Trophoblast cell (in vitro differentiated cells and primary cell): ENCODE measurements around the gene KLHL3.
A peak's percentile ranks its signal among the peaks of the same experiment; 100 is the strongest.

Experiments used
- DNase-seq, 2 donors: peaks; one replicate each; pipeline ENCODE4 v3.0.0-alpha.2; 2016
- H2AFZ ChIP-seq: 2 replicates; pipeline ENCODE4 v1.6.1; 2013; ENCODE audit warnings: low read length, moderate library complexity, mild to moderate bottlenecking; ENCODE audit not compliant: insufficient read depth, poor library complexity
- H2AK5ac ChIP-seq: 2 replicates; pipeline ENCODE4 v1.6.1; 2013; ENCODE audit warnings: mild to moderate bottlenecking, low read length
- H2BK120ac ChIP-seq: 2 replicates; pipeline ENCODE4 v1.6.1; 2013; ENCODE audit warnings: low read length, mild to moderate bottlenecking, moderate library complexity; ENCODE audit not compliant: insufficient read depth, poor library complexity
- H2BK12ac ChIP-seq: 2 replicates; pipeline ENCODE4 v1.6.1; 2013; ENCODE audit warnings: mild to moderate bottlenecking, low read length, moderate library complexity
- H2BK5ac ChIP-seq: 2 replicates; pipeline ENCODE4 v1.6.1; 2013; ENCODE audit warnings: low read length, low read depth, moderate library complexity, mild to moderate bottlenecking; ENCODE audit not compliant: poor library complexity
- H3K14ac ChIP-seq: 2 replicates; pipeline ENCODE4 v1.6.1; 2013; ENCODE audit warnings: mild to moderate bottlenecking, low read length
- H3K18ac ChIP-seq: 2 replicates; pipeline ENCODE4 v1.6.1; 2013; ENCODE audit warnings: mild to moderate bottlenecking, low read length
- H3K23ac ChIP-seq: 2 replicates; pipeline ENCODE4 v1.6.1; 2013; ENCODE audit warnings: low read length
- H3K27ac ChIP-seq: 2 replicates; pipeline ENCODE4 v1.5.1; 2013; ENCODE audit warnings: low read depth, mild to moderate bottlenecking, inconsistent platforms, low read length, moderate library complexity
- H3K27me3 ChIP-seq: 2 replicates; pipeline ENCODE4 v1.6.1; 2013; ENCODE audit warnings: inconsistent platforms, mild to moderate bottlenecking, low read length, moderate library complexity; ENCODE audit not compliant: insufficient read depth
- H3K36me3 ChIP-seq, 2 experiments: 1 replicate in 1 of 2; 2 replicates in 1 of 2; pipeline ENCODE4 v1.6.1; 2013; ENCODE audit warnings: low read length in 2 of 2, mild to moderate bottlenecking in 2 of 2, moderate library complexity in 1 of 2; ENCODE audit not compliant: insufficient read depth in 2 of 2, control insufficient read depth in 1 of 2
- H3K4ac ChIP-seq: 2 replicates; pipeline ENCODE4 v1.6.1; 2013; ENCODE audit warnings: low read depth, mild to moderate bottlenecking, low read length, moderate library complexity
- H3K4me1 ChIP-seq, 2 experiments: 1 replicate in 1 of 2; 2 replicates in 1 of 2; pipeline ENCODE4 v1.6.1; 2013; ENCODE audit warnings: low read length in 2 of 2, mild to moderate bottlenecking in 2 of 2, moderate library complexity in 1 of 2; ENCODE audit not compliant: insufficient read depth in 2 of 2, control insufficient read depth in 1 of 2
- H3K4me2 ChIP-seq: 2 replicates; pipeline ENCODE4 v1.6.1; 2013; ENCODE audit warnings: inconsistent platforms, mild to moderate bottlenecking, low read length, moderate library complexity
- H3K4me3 ChIP-seq: 2 replicates; pipeline ENCODE4 v1.5.1; 2013; ENCODE audit warnings: mild to moderate bottlenecking, low read depth, low read length, inconsistent platforms
- H3K79me1 ChIP-seq: one replicate; pipeline ENCODE4 v1.6.1; 2013; ENCODE audit warnings: low read length
- H3K79me2 ChIP-seq: 2 replicates; pipeline ENCODE4 v1.6.1; 2013; ENCODE audit warnings: low read length, mild to moderate bottlenecking; ENCODE audit not compliant: control insufficient read depth, insufficient read depth, poor library complexity
- H3K9ac ChIP-seq: 2 replicates; pipeline ENCODE4 v1.6.1; 2013; ENCODE audit warnings: mild to moderate bottlenecking, low read length
- H3K9me3 ChIP-seq: 2 replicates; pipeline ENCODE4 v1.6.1; 2013; ENCODE audit warnings: low read depth, mild to moderate bottlenecking, control low read depth, inconsistent platforms, low read length; ENCODE audit not compliant: insufficient read depth
- H4K12ac ChIP-seq: 2 replicates; pipeline ENCODE4 v1.6.1; 2013; ENCODE audit warnings: low read depth, mild to moderate bottlenecking, low read length, moderate library complexity
- H4K8ac ChIP-seq: 2 replicates; pipeline ENCODE4 v1.6.1; 2013; ENCODE audit warnings: low read depth, mild to moderate bottlenecking, low read length, moderate library complexity
- H4K91ac ChIP-seq: one replicate; pipeline ENCODE4 v1.6.1; 2013; ENCODE audit warnings: low read depth, mild to moderate bottlenecking, low read length, moderate library complexity
- WGBS: extraction: QIAGEN DNeasy Blood & Tissue Kit; methylation state at CpG from one replicate; pipeline ENCODE4 v1.1.7; 2013; ENCODE audit warnings: missing lambda C conversion rate; ENCODE audit not compliant: insufficient read length, insufficient coverage; ENCODE audit errors: extremely low coverage; 5-methylcytosine and 5-hydroxymethylcytosine counted together

The KLHL3 gene

DNA sequence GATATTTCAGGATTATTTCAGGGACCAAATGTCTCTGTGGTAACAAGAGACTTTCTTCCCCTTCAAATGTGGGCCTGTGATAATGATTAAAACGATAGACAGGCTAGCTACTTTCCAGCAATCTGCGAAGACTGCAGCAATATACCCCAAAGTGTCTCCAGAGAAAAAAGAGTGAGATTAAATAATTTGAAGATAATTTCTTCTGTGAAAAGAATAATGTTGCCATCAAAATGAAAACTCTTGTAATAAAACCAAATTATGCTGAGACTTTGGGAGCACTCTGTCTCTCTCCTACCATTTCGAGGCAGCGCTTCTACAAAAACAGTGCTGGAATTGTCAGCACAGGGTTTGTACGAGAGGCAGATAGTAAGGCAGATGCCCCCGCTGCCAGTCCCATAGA lies 132.5 kb downstream of the KLHL3 start:
- no peak for DNase-seq
- no peak overlapping the region for H3K14ac ChIP-seq
- no peak overlapping the region for H2AK5ac ChIP-seq
- no peak overlapping the region for H4K91ac ChIP-seq
- H3K36me3 ChIP-seq, result no peaks in the 10 kb centered on the region
- no peak overlapping the region for H3K4me3 ChIP-seq
- H2BK5ac ChIP-seq, result no peak overlapping the region
- H2AFZ ChIP-seq, result no peak overlapping the region
- no peaks in the 10 kb centered on the region for H3K27me3 ChIP-seq
- H2BK120ac ChIP-seq, result no peak overlapping the region
- no peak overlapping the region for H3K23ac ChIP-seq
- no peaks in the 10 kb centered on the region for H3K9me3 ChIP-seq
- no peak overlapping the region for H3K4ac ChIP-seq
- H3K4me2 ChIP-seq, result no peak overlapping the region
- H3K4me1 ChIP-seq, result no peaks in the 10 kb centered on the region
- no peak overlapping the region for H4K8ac ChIP-seq
- H3K9ac ChIP-seq, result no peak overlapping the region
- WGBS, result no CpG with 5 or more reads among the region's 6 CpGs
- H4K12ac ChIP-seq, result no peak overlapping the region
- no peak overlapping the region for H3K18ac ChIP-seq
- no peaks in the 10 kb centered on the region for H3K79me1 ChIP-seq
- H3K79me2 ChIP-seq, result no peaks in the 10 kb centered on the region
- no peak overlapping the region for H3K27ac ChIP-seq
- H2BK12ac ChIP-seq, result no peak overlapping the region

DNA sequence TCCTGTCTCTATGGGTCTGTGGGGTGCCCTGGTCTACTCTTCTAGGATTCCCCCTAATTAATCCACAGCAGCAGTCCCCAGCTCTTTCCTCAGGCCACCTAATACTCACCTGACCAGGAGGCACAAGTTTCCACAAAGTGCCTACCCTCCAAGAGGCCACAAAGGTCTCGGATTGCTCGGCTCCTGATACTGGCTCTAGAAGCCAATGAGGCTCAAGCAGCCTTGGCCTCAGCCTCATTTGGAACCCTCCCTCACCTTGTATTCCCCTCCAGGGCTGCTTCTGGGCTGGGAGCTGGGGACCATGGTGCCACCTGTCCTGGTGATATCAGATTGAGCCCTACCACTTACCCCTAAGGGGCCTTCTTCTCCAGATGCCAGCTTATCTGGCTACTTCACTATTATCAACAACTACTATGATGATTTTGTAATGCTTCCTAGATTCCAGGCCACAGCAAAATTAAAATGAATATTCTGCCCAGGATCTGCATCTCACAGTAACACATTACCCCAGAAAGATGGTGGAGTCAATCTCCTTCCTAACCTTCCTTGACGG lies 133.1 kb downstream of the KLHL3 start:
- no CpG with 5 or more reads among the region's 3 CpGs for WGBS

DNA sequence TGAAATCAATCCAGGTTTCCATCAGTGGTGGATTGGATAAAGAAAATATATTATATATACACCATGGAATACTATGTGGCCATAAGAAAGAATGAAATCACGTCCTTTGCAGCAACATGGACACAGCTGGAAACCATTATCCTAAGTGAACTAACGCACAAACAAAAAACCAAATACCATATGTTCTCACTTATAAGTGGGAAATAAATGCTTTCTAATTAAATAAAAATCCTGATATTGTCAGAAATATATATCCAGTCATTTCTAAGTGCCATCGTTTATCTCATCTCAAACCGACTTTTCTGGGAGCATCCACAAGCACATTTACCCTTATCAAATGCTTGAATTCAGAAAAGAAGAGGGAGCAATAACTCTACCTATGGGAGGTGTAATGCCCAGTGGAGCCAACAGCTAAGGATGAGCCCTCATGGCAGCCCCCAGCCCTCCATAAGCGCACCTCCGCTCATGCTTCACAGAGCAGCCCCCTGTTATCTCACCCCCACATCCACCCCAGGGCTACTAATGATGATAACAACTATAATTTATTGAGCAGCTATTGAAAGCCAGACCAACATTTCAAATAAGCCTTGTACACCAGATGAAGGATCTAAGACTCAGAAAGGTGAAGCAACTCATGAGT lies 135.0 kb downstream of the KLHL3 start:
- Histone ChIP-seq H3K23ac (no peak overlapping the region), H3K79me1 (no peaks in the 10 kb centered on the region), H3K27ac (no peak overlapping the region), H3K18ac (no peak overlapping the region), H3K79me2 (no peaks in the 10 kb centered on the region), H3K27me3 (no peaks in the 10 kb centered on the region), H2AK5ac (no peak overlapping the region), H4K12ac (no peak overlapping the region), H3K14ac (no peak overlapping the region), H3K4me2 (no peak overlapping the region), H2BK12ac (no peak overlapping the region), H3K9ac (no peak overlapping the region), H4K8ac (no peak overlapping the region), H3K4me1 (no peaks in the 10 kb centered on the region), H3K4ac (no peak overlapping the region), H3K36me3 (no peaks in the 10 kb centered on the region), H4K91ac (no peak overlapping the region), H2BK120ac (no peak overlapping the region), H2BK5ac (no peak overlapping the region), H3K9me3 (no peaks in the 10 kb centered on the region), H3K4me3 (no peak overlapping the region), H2AFZ (no peak overlapping the region)
- no CpG with 5 or more reads among the region's 6 CpGs for WGBS
- no peak for DNase-seq

More for the DNA sequence above, 133.1 kb downstream of the KLHL3 start:
- no peak overlapping the region for H3K4ac ChIP-seq
- H3K79me2 ChIP-seq, result no peaks in the 10 kb centered on the region
- H3K9me3 ChIP-seq, result no peaks in the 10 kb centered on the region
- H4K91ac ChIP-seq, result no peak overlapping the region
- H3K23ac ChIP-seq, result no peak overlapping the region
- no peak overlapping the region for H3K27ac ChIP-seq
- no peaks in the 10 kb centered on the region for H3K4me1 ChIP-seq
- H3K9ac ChIP-seq, result no peak overlapping the region
- H3K18ac ChIP-seq, result no peak overlapping the region
- no peak for DNase-seq
- no peak overlapping the region for H4K8ac ChIP-seq
- H3K4me2 ChIP-seq, result no peak overlapping the region
- no peaks in the 10 kb centered on the region for H3K79me1 ChIP-seq
- H2BK120ac ChIP-seq, result no peak overlapping the region
- no peaks in the 10 kb centered on the region for H3K27me3 ChIP-seq
- H2AK5ac ChIP-seq, result no peak overlapping the region
- no peak overlapping the region for H2AFZ ChIP-seq
- H3K14ac ChIP-seq, result no peak overlapping the region
- no peaks in the 10 kb centered on the region for H3K36me3 ChIP-seq
- H2BK5ac ChIP-seq, result no peak overlapping the region
- H3K4me3 ChIP-seq, result no peak overlapping the region
- no peak overlapping the region for H4K12ac ChIP-seq
- no peak overlapping the region for H2BK12ac ChIP-seq

DNA sequence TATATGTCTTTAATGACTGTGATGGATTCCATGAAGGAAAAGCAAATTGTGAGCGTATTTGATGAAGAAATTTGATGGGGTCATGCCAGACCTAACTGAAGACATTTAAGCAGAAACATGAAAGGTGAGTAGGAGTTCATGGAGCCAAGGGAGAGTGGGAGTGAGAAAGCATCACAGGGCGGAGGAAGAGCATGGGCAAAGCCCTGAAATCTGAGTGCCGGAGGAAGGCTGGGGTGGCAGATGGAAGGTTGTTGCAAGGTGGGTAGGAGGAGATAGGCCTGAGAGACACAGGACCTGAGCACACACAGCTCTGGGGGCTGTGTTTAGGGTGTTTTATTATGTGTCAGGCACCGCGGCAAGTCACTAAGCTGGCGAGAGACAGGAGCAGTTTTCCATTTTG lies 136.4 kb downstream of the KLHL3 start:
- Histone ChIP-seq H2BK5ac (no peak overlapping the region), H4K8ac (no peak overlapping the region), H4K91ac (no peak overlapping the region), H2BK12ac (no peak overlapping the region), H3K9me3 (no peaks in the 10 kb centered on the region), H3K9ac (no peak overlapping the region), H3K36me3 (no peaks in the 10 kb centered on the region), H3K27me3 (no peaks in the 10 kb centered on the region), H4K12ac (peak overlapping the region; percentile 28), H3K23ac (no peak overlapping the region), H3K4me3 (peak overlapping the region; percentile 45), H3K79me1 (no peaks in the 10 kb centered on the region), H3K4me2 (no peak overlapping the region), H3K4ac (no peak overlapping the region), H3K79me2 (no peaks in the 10 kb centered on the region), H2BK120ac (no peak overlapping the region), H3K14ac (no peak overlapping the region), H3K27ac (no peak overlapping the region), H3K4me1 (no peaks in the 10 kb centered on the region), H2AK5ac (no peak overlapping the region), H3K18ac (no peak overlapping the region), H2AFZ (no peak overlapping the region)
- no CpG with 5 or more reads among the region's 6 CpGs for WGBS
- no peak for DNase-seq
